NB4 (cell line): Measurements from ENCODE around the gene NECAB2.

ENCODE experiments used
- DNase-seq: peaks from one replicate; pipeline ENCODE4 v3.0.0; 2010; ENCODE audit warnings: low read depth
- H3K4me3 ChIP-seq: one replicate; pipeline ENCODE4 v1.5.1; 2011; ENCODE audit warnings: mild to moderate bottlenecking, low read depth, low read length, moderate library complexity
- MYC ChIP-seq: IDR thresholded peaks from 2 replicates; pipeline ENCODE4 v1.6.1; 2011; ENCODE audit warnings: low read depth, low read length
- POLR2A ChIP-seq: IDR thresholded peaks from 2 replicates; pipeline ENCODE4 v1.6.1; 2011; ENCODE audit warnings: mild to moderate bottlenecking; ENCODE audit not compliant: insufficient read length; ENCODE audit errors: extremely low read depth
- TF ChIP-seq, protein P1 (sequence below): IDR thresholded peaks from one replicate; pipeline ENCODE4 v1.5.1; 2012; ENCODE audit warnings: low read depth, low read length
- TF ChIP-seq, protein P2 (sequence below): IDR thresholded peaks from 2 replicates; pipeline ENCODE4 v1.6.1; 2011; ENCODE audit warnings: low read depth, low read length

The NECAB2 gene

DNA sequence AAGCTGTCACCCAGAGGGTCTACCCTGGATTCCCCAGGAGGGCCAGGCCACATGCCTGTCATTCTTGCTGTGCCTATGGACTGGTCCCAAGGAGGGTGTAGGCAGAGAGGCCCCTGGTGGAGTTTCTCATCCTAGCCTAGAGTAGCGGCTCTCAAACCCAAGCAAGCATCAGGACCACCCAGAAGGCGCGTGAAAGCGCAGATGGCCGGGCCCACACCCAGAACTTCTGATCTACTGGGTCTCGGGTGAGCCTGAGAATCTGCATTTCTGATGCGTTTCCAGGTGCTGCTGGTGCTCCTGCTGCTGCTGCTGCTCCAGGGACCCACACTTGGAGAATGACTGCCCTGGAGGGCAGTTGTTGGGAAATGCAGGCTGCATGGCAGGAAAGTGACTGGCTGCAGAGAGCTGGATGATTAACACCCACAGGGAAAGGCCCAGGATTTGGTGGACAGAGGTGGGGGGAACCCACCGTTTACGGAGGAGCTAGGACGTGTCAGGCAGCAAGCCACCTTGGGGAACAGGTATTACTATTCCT, 24.5 kb upstream of the NECAB2 start:
- no peak for DNase-seq
- H3K4me3 ChIP-seq, result no peak overlapping the region
- no peak for TF ChIP-seq MYC
- TF ChIP-seq, protein P1, sequence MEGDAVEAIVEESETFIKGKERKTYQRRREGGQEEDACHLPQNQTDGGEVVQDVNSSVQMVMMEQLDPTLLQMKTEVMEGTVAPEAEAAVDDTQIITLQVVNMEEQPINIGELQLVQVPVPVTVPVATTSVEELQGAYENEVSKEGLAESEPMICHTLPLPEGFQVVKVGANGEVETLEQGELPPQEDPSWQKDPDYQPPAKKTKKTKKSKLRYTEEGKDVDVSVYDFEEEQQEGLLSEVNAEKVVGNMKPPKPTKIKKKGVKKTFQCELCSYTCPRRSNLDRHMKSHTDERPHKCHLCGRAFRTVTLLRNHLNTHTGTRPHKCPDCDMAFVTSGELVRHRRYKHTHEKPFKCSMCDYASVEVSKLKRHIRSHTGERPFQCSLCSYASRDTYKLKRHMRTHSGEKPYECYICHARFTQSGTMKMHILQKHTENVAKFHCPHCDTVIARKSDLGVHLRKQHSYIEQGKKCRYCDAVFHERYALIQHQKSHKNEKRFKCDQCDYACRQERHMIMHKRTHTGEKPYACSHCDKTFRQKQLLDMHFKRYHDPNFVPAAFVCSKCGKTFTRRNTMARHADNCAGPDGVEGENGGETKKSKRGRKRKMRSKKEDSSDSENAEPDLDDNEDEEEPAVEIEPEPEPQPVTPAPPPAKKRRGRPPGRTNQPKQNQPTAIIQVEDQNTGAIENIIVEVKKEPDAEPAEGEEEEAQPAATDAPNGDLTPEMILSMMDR, result no peak
- no peak for TF ChIP-seq POLR2A

DNA sequence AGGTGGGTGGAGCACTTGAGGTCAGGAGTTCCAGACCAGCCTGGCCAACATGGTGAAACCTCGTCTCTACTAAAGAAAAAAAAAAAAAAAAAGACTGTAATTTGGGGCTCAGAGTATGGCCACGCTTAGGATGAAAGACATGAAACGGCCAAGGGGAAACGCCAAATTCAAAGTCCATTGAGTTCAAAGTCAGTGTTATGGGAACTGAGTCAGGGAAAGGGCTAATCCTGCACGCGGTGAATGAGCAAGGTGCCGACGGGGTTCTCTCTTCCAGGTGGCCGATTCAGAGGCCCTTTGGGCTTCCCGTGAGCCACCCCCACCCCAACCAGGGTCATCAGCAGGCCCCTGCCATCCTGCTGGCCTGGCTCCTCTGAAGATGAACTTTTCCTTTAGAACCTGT, 22.5 kb upstream of the NECAB2 start:
- DNase-seq, result no peak
- no peak overlapping the region for H3K4me3 ChIP-seq
- TF ChIP-seq MYC, result no peak
- no peak for TF ChIP-seq POLR2A
- TF ChIP-seq, protein P2, sequence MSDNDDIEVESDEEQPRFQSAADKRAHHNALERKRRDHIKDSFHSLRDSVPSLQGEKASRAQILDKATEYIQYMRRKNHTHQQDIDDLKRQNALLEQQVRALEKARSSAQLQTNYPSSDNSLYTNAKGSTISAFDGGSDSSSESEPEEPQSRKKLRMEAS, result no peak
- TF ChIP-seq, protein P1, result no peak

DNA sequence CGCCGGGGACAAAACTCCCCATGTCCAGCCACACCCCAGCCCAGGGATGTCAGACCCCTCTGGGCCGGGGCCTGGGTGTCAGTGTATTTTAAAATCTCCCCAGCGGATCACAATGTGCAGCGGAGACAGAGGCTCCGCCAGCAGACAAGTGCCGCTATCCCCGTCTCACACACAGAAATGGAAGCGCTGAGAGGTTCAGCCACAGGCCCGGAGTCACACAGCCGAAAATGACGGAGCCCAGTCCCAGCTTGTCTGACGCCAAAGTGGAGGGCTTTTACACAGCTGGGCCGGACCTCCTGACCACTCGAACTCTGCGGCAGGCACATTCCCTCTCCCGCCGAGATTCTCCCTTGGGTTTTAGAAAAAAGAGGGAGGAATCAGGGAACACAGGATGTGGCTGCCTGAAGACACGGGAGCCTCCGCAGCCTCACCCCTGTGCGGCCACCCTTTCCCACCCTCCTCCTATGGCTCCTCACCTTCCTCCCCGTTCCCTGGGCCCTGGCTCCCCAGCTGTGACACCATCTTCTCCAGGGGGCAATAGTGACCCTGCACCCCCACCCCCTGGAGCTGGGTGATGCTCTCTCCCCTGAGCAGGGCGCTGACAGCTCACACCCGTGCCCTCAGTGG, 21.8 kb upstream of the NECAB2 start:
- no peak overlapping the region for H3K4me3 ChIP-seq
- TF ChIP-seq, protein P1, result no peak
- TF ChIP-seq, protein P2, result no peak
- TF ChIP-seq POLR2A (no peak), MYC (no peak)
- no peak for DNase-seq

DNA sequence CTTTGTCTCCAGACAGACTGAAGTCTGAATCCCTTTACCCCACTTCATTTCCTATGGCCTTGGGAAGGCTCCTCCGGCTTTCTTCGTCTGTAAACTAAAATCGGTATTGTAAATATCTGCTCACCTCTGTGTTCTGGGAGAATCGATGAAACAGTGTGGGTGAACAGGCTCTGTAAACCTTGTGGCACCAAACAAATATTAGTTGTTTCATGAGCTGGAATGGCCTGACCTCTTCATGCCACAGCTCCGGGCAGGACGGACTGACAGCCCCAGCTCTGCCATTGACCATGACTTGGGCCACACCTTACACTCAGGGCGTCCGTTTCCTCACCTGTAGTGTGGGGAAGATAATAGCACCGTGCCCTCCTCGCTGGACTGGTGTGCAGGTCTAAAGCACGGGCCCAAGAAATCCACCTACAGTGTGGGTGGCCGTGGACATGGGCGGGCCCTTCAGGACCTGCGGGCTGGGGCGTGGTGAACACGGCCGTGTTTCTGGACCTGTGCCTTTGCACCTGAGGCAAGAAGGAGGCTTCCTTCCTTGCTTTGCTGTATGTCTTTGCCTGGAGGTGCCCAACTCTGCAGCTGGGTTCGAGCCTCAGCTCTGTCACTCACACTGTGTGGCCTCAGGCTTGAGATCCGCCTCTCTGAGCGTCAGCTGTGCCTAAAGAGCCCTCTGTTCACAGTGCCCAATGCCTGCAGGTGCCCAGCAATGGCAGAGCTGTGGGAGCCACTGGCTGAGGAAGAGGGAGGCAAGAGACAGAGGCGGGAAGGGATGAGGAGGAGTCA, 21.1 kb upstream of the NECAB2 start:
- TF ChIP-seq, protein P2, result no peak
- TF ChIP-seq MYC, result no peak
- TF ChIP-seq, protein P1, result no peak
- no peak for TF ChIP-seq POLR2A

DNA sequence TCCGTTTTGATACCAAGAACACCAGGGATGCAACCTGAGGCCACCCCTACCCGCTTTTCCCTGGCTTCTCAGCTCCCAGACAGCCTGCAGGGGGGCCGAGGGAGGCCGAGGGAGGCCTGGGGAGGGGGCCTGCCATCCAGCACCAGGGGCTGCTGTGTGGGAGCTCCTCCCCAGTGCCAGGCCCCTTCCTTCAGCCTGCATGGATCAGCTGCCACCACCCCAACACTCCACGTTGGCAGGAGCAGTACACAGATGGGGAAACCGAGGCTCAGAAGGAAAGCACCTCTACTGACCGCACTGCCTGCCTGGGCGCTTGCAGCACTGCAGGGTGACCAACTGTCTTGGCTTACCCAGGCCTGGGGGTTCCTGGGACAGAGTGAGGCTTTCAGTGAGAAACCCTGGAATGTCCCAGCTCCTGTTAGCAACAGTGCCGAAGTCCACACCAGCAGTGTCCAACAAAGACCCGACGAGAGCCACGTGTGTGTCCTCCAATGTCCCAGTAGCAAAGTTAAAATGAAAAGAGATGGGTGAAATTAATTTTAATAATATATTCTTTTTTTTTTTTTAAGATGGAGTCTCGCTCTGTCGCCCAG, 20.3 kb upstream of the NECAB2 start:
- no peak for TF ChIP-seq MYC
- no peak for TF ChIP-seq POLR2A
- TF ChIP-seq, protein P1, result no peak
- TF ChIP-seq, protein P2, result no peak
- no peak for DNase-seq
- no peak overlapping the region for H3K4me3 ChIP-seq

More for the DNA sequence above, 21.1 kb upstream of the NECAB2 start:
- no peak overlapping the region for H3K4me3 ChIP-seq
- DNase-seq, result no peak
